GM13976 (cell line): ENCODE measurements around the gene PRPF40B.

Experiments used
- DNase-seq: peaks from one replicate; pipeline ENCODE4 v3.0.0; 2012; ENCODE audit warnings: low spot score
- CTCF ChIP-seq: IDR thresholded peaks from 2 replicates; pipeline ENCODE4 v1.5.1; 2012; ENCODE audit warnings: borderline replicate concordance, mild to moderate bottlenecking; ENCODE audit not compliant: insufficient read depth; ENCODE audit errors: extremely low read depth, missing control alignments, control extremely low read depth
- in situ Hi-C: fragments of 300-500 bp; cut with MboI; formaldehyde crosslinking; loops from one replicate; pipeline ENCODE4 v1.12.0; 2022; ENCODE audit warnings: low sequenced_read_pairs, mixed read lengths, inconsistent platforms; ENCODE audit not compliant: unreplicated experiment

The PRPF40B gene

GRCh38 chr12:49647827-49648711, 24.7 kb downstream of the PRPF40B start:
- in situ Hi-C loops, result no loop called here
- TF ChIP-seq CTCF, result no peak
- DNase-seq, result no peak

- TF ChIP-seq CTCF, result no peak
- no peak for DNase-seq
- in situ Hi-C loops, result no loop called here
Observed at GRCh38 chr12:49648712-49649003, 25.3 kb downstream of the PRPF40B start.

- no peak for DNase-seq
- TF ChIP-seq CTCF, result no peak
- in situ Hi-C loops, result no loop called here
Observed at GRCh38 chr12:49649445-49649844, 26.1 kb downstream of the PRPF40B start.

- no peak for TF ChIP-seq CTCF
- no peak for DNase-seq
- in situ Hi-C loops, result no loop called here
Observed at GRCh38 chr12:49649892-49650291, 26.5 kb downstream of the PRPF40B start.

GRCh38 chr12:49651855-49652254, 28.5 kb downstream of the PRPF40B start:
- no peak for TF ChIP-seq CTCF
- in situ Hi-C loops, result no loop called here
- no peak for DNase-seq

- no peak for TF ChIP-seq CTCF
- in situ Hi-C loops, result no loop called here
- no peak for DNase-seq
Observed at GRCh38 chr12:49652921-49653520, 29.7 kb downstream of the PRPF40B start.
